ENCODE measurements around the gene EXOC3.

DNA sequence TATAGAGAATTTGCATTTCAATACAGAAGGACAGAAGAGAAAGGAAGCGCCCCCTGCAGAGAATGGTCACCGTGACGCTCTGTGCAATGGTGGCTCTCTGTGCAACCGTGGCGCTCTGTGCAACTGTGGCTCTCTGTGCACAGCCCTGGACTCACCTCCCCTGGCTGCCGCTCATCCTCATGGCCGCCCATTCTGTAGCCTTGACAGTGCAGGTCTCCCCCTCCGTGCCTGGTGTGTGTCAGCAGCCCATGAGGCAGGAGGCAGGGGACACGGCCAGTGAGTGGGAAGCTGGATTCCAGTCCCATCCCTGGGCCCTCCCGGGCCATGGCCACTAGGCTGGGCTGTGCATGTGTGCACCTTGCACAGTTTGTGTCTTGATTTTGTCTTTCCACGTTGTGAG, 12.0 kb downstream of the EXOC3 start:
- TF ChIP-seq, protein P1, sequence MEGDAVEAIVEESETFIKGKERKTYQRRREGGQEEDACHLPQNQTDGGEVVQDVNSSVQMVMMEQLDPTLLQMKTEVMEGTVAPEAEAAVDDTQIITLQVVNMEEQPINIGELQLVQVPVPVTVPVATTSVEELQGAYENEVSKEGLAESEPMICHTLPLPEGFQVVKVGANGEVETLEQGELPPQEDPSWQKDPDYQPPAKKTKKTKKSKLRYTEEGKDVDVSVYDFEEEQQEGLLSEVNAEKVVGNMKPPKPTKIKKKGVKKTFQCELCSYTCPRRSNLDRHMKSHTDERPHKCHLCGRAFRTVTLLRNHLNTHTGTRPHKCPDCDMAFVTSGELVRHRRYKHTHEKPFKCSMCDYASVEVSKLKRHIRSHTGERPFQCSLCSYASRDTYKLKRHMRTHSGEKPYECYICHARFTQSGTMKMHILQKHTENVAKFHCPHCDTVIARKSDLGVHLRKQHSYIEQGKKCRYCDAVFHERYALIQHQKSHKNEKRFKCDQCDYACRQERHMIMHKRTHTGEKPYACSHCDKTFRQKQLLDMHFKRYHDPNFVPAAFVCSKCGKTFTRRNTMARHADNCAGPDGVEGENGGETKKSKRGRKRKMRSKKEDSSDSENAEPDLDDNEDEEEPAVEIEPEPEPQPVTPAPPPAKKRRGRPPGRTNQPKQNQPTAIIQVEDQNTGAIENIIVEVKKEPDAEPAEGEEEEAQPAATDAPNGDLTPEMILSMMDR (IDR thresholded peaks at IDR 0.05 in 2 of 3, conservative IDR thresholded peaks at IDR 0.05 in 1 of 3; ENCODE audit: control insufficient read depth in 2 of 3, extremely low read depth in 1 of 3, insufficient read depth in 1 of 3, low read depth in 3 of 3, low read length in 3 of 3): no peak
- no peak for TF ChIP-seq NFYB (IDR thresholded peaks at IDR 0.05; ENCODE audit: insufficient read depth, low read depth, low read length)
- TF ChIP-seq, protein P2, sequence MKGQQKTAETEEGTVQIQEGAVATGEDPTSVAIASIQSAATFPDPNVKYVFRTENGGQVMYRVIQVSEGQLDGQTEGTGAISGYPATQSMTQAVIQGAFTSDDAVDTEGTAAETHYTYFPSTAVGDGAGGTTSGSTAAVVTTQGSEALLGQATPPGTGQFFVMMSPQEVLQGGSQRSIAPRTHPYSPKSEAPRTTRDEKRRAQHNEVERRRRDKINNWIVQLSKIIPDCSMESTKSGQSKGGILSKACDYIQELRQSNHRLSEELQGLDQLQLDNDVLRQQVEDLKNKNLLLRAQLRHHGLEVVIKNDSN (IDR thresholded peaks at IDR 0.05; ENCODE audit: borderline replicate concordance, extremely low read length, insufficient read depth, low read depth, low read length): no peak
- no peak for TF ChIP-seq CHD2 (IDR thresholded peaks at IDR 0.05; ENCODE audit: borderline replicate concordance, low read depth, low read length)
- TF ChIP-seq EZH2 (IDR thresholded peaks at IDR 0.05; ENCODE audit: borderline replicate concordance, control insufficient read depth, low read depth, low read length): no peak
- TF ChIP-seq FOXK2 (IDR thresholded peaks at IDR 0.05): no peak
- TF ChIP-seq TARDBP (IDR thresholded peaks at IDR 0.05; ENCODE audit: borderline replicate concordance): no peak
- TF ChIP-seq JUNB (IDR thresholded peaks at IDR 0.05): no peak
- no peak for TF ChIP-seq KDM1A (IDR thresholded peaks at IDR 0.05; ENCODE audit: borderline replicate concordance)
- TF ChIP-seq, protein P3, sequence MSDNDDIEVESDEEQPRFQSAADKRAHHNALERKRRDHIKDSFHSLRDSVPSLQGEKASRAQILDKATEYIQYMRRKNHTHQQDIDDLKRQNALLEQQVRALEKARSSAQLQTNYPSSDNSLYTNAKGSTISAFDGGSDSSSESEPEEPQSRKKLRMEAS (IDR thresholded peaks at IDR 0.05; ENCODE audit: low read depth, low read length): no peak
- TF ChIP-seq, protein P4, sequence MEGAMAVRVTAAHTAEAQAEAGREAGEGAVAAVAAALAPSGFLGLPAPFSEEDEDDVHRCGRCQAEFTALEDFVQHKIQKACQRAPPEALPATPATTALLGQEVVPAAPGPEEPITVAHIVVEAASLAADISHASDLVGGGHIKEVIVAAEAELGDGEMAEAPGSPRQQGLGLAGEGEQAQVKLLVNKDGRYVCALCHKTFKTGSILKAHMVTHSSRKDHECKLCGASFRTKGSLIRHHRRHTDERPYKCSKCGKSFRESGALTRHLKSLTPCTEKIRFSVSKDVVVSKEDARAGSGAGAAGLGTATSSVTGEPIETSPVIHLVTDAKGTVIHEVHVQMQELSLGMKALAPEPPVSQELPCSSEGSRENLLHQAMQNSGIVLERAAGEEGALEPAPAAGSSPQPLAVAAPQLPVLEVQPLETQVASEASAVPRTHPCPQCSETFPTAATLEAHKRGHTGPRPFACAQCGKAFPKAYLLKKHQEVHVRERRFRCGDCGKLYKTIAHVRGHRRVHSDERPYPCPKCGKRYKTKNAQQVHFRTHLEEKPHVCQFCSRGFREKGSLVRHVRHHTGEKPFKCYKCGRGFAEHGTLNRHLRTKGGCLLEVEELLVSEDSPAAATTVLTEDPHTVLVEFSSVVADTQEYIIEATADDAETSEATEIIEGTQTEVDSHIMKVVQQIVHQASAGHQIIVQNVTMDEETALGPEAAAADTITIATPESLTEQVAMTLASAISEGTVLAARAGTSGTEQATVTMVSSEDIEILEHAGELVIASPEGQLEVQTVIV (IDR thresholded peaks at IDR 0.05; ENCODE audit: borderline replicate concordance, partially characterized antibody): no peak
- TF ChIP-seq CBX5 (IDR thresholded peaks at IDR 0.05; ENCODE audit: low read depth): no peak
- no peak for TF ChIP-seq EP300 (IDR thresholded peaks at IDR 0.05; ENCODE audit: borderline replicate concordance in 1 of 2, control insufficient read depth in 1 of 2, low read depth in 2 of 2, low read length in 2 of 2)
- no peak for TF ChIP-seq POLR2AphosphoS5 (IDR thresholded peaks at IDR 0.05; ENCODE audit: low read length)
